K562 (cell line): Measurements from ENCODE around the gene ITPR1. TPM values are rescaled to one million over a fixed set of nuclear protein-coding genes. Genes with fewer than 3 reads are reported as not detected.

Experiments used
- ATAC-seq: fragments of 200-7000 bp; cut with Tn5 transposase; 3 replicates; pipeline ENCODE4 v1.9.1; 2020; ENCODE audit warnings: moderate library complexity
- BruUV-seq: library from RNA; stranded (reverse); fragments of 400-500 nt; replicated peaks from 2 replicates; lab custom pipeline; 2021; lab: Mats Ljungman, UMichigan
- CTCF ChIA-PET: fragments of 300-600 bp; formaldehyde crosslinking; extraction: SDS; loops from one replicate; lab custom pipeline; 2021; ENCODE audit warnings: low intra/inter-chr PET ratio; lab: Yijun Ruan, JAX
- POLR2A ChIA-PET: fragments of 300-600, 350-650 bp; sonication (Branson Sonifier 250); formaldehyde crosslinking; extraction: SDS; loops from one replicate; lab custom pipeline; 2021; ENCODE audit warnings: antibody characterized with exemption, inconsistent platforms; lab: Yijun Ruan, JAX
- DNase-seq, 4 experiments: peaks; one replicate each; pipeline versions ENCODE4 v3.0.0 to v3.0.0-alpha.2; 2011 to 2018; ENCODE audit warnings: low spot score in 3 of 4, mixed read lengths in 3 of 4; ENCODE audit errors: extremely low read depth in 1 of 4
- FAIRE-seq: peaks from 2 replicates; lab custom pipeline; 2011; peaks lifted over from hg19 to GRCh38; lab: Jason Lieb, UNC
- H2AFZ ChIP-seq: 2 replicates; pipeline ENCODE4 v1.6.0; 2011; ENCODE audit warnings: low read depth, low read length, control low read depth, inconsistent platforms
- H3K27ac ChIP-seq: fragments of 200-600 bp; 3 replicates; pipeline ENCODE4 v1.8.0; 2011; ENCODE audit warnings: low read depth, mild to moderate bottlenecking, control low read depth, inconsistent platforms, low read length, moderate library complexity, mixed read lengths; ENCODE audit errors: extremely low read depth
- H3K27me3 ChIP-seq, 2 experiments: fragments of 300-600 bp in 1 of 2; 2 replicates in 1 of 2; 3 replicates in 1 of 2; pipeline versions ENCODE4 v1.6.0 to v1.8.0; 2011; ENCODE audit warnings: inconsistent platforms in 2 of 2, low read length in 2 of 2, mild to moderate bottlenecking in 1 of 2, mixed read lengths in 1 of 2, moderate library complexity in 1 of 2; ENCODE audit not compliant: control insufficient read depth in 2 of 2, insufficient read depth in 2 of 2
- H3K36me3 ChIP-seq: fragments of 300-600 bp; 3 replicates; pipeline ENCODE4 v1.8.0; 2011; ENCODE audit warnings: mild to moderate bottlenecking, low read length, inconsistent platforms; ENCODE audit not compliant: control insufficient read depth, insufficient read depth
- H3K4me1 ChIP-seq, 2 experiments: fragments of 200-600 bp in 1 of 2; replicated peaks in 1 of 2; 2 replicates in 1 of 2; 3 replicates in 1 of 2; pipeline versions ENCODE4 v1.5.1 to v1.8.0; 2011; ENCODE audit warnings: inconsistent platforms in 2 of 2, low read length in 2 of 2, mild to moderate bottlenecking in 1 of 2, mixed read lengths in 1 of 2, moderate library complexity in 1 of 2; ENCODE audit not compliant: control insufficient read depth in 2 of 2, insufficient read depth in 2 of 2
- H3K4me2 ChIP-seq: 2 replicates; pipeline ENCODE4 v1.6.1; 2011; ENCODE audit warnings: low read length, control low read depth, inconsistent platforms, mixed read lengths; ENCODE audit not compliant: insufficient read depth
- H3K4me3 ChIP-seq: fragments of 200-600 bp; sonication (generic), shearing (Covaris generic); 2 replicates; pipeline ENCODE4 v1.5.1; 2016; ENCODE audit warnings: control low read depth, inconsistent platforms
- H3K79me2 ChIP-seq: fragments of 200-600 bp; 3 replicates; pipeline ENCODE4 v1.8.0; 2011; ENCODE audit warnings: low read length, inconsistent platforms; ENCODE audit not compliant: control insufficient read depth, insufficient read depth
- H3K9ac ChIP-seq, 2 experiments: 2 replicates each; pipeline versions ENCODE4 v1.6.0 to v1.6.1; 2011; ENCODE audit warnings: low read depth in 2 of 2, low read length in 2 of 2, control low read depth in 1 of 2, inconsistent platforms in 1 of 2, mild to moderate bottlenecking in 1 of 2, mixed read lengths in 1 of 2; ENCODE audit not compliant: insufficient read depth in 1 of 2
- H3K9me1 ChIP-seq: one replicate; pipeline ENCODE4 v1.6.0; 2011; ENCODE audit warnings: inconsistent platforms, mild to moderate bottlenecking, low read length, moderate library complexity; ENCODE audit not compliant: control insufficient read depth, insufficient read depth
- H3K9me3 ChIP-seq: replicated peaks from 2 replicates; pipeline ENCODE4 v1.5.1; 2011; ENCODE audit warnings: low read depth, low read length, inconsistent platforms; ENCODE audit not compliant: control insufficient read depth, insufficient read depth
- H4K20me1 ChIP-seq: replicated peaks from 2 replicates; pipeline ENCODE4 v1.6.1; 2011; ENCODE audit warnings: low read length, inconsistent platforms, mixed read lengths; ENCODE audit not compliant: control insufficient read depth, insufficient read depth
- BACH1 ChIP-seq: fragments of 200-800 bp; sonication (Bioruptor generic); IDR thresholded peaks from 2 replicates; pipeline ENCODE4 v1.6.1; 2016; ENCODE audit warnings: missing genetic modification characterization, missing compliant biosample characterization
- CEBPZ ChIP-seq: fragments of 150-350 bp; IDR thresholded peaks from 2 replicates; pipeline ENCODE4 v1.6.1; 2014; ENCODE audit warnings: low read depth, mild to moderate bottlenecking, low read length, borderline replicate concordance
- CLOCK ChIP-seq: fragments of 250-450 bp; sonication (Bioruptor Pico); IDR thresholded peaks from 2 replicates; pipeline ENCODE4 v1.4.0; 2020; ENCODE audit warnings: mild to moderate bottlenecking, moderate library complexity, borderline replicate concordance
- MYNN ChIP-seq, 2 experiments: sonication (generic); formaldehyde crosslinking in 1 of 2; IDR thresholded peaks; 2 replicates each; pipeline versions ENCODE4 v1.5.0 to v1.6.1; 2016 to 2020; ENCODE audit warnings: antibody characterized with exemption in 1 of 2, missing genetic modification reagents in 1 of 2
- TARDBP ChIP-seq: fragments of 450-650 bp; IDR thresholded peaks from 2 replicates; pipeline ENCODE4 v1.6.1; 2016
- TEAD4 ChIP-seq, 2 experiments: sonication (generic) in 1 of 2; formaldehyde crosslinking in 1 of 2; IDR thresholded peaks; 2 replicates each; pipeline versions ENCODE4 v1.6.1 to v1.8.0; 2012 to 2022; ENCODE audit warnings: borderline replicate concordance in 1 of 2, inconsistent platforms in 1 of 2, low read length in 1 of 2, mild to moderate bottlenecking in 1 of 2, missing genetic modification reagents in 1 of 2
- TGIF2 ChIP-seq: sonication (generic); formaldehyde crosslinking; IDR thresholded peaks from 2 replicates; pipeline ENCODE4 v1.8.1; 2022; ENCODE audit warnings: mild to moderate bottlenecking, missing genetic modification reagents, moderate library complexity
- TRIM25 ChIP-seq: fragments of 450-650 bp; IDR thresholded peaks from 2 replicates; pipeline ENCODE4 v1.7.0; 2016; ENCODE audit warnings: borderline replicate concordance
- ZBTB34 ChIP-seq: fragments of 250-450 bp; sonication (Bioruptor Pico); IDR thresholded peaks from 2 replicates; pipeline ENCODE4 v1.8.0; 2021; ENCODE audit warnings: mild to moderate bottlenecking, moderate library complexity
- ZNF436 ChIP-seq: fragments of 250-450, 450-650 bp; sonication (Bioruptor Pico); formaldehyde crosslinking; IDR thresholded peaks from 2 replicates; pipeline ENCODE4 v1.7.0; 2020; ENCODE audit warnings: mild to moderate bottlenecking
- ZNF511 ChIP-seq: sonication (generic); formaldehyde crosslinking; IDR thresholded peaks from 2 replicates; pipeline ENCODE4 v1.8.0; 2022; ENCODE audit warnings: mild to moderate bottlenecking, missing genetic modification reagents
- WGBS: fragments of 100-300 bp; shearing (Covaris generic); methylation state at CpG from one replicate; pipeline ENCODE4 v1.1.6; 2016; ENCODE audit warnings: low coverage, mixed read lengths; ENCODE audit not compliant: insufficient coverage; ENCODE audit errors: missing lambda C conversion rate; 5-methylcytosine and 5-hydroxymethylcytosine counted together
- in situ Hi-C: fragments of 300-500 bp; cut with MboI; formaldehyde crosslinking; loops from 4 replicates; pipeline ENCODE4 v1.15.0; 2018; ENCODE audit warnings: inconsistent platforms, mixed read lengths
- intact Hi-C: fragments of 100-400 bp; cut with micrococcal nuclease; formaldehyde crosslinking; loops from 2 replicates; pipeline ENCODE4 v1.14.2; 2022
- polyA plus RNA-seq, 8 experiments: library from polyadenylated mRNA; depleted of rRNA in 4 of 8; stranded (reverse) in 5 of 8; unstranded in 3 of 8; fragments of >200 nt; fragmentation: Nextera tagmentation in 2 of 8; fragmentation: Illumina TruSeq in 1 of 8; extraction: Ambion mirVana in 2 of 8; extraction: Trizol in 1 of 8; gene quantifications; 2 replicates each; pipeline versions ENCODE4 v1.2.1 to v1.2.3, GENCODE V29; 2011 to 2014; ENCODE audit warnings: inconsistent platforms in 1 of 8, missing spikeins in 1 of 8
- total RNA-seq, 7 experiments: library from RNA; depleted of rRNA in 6 of 7; stranded (reverse); fragments of >200 nt in 6 of 7; fragmentation: Illumina TruSeq in 2 of 7; extraction: Trizol in 2 of 7; gene quantifications; 2 replicates each; pipeline versions ENCODE4 v1.2.1 to v1.2.3, GENCODE V29; 2011 to 2021; ENCODE audit warnings: low replicate concordance in 1 of 7

The ITPR1 gene
- total and polyA plus RNA-seq, 9 of the 15 experiments (the other 6 are each of a cell fraction or from before 2014, with no cell fraction given), result 22.4 to 40.0 (median 27.4) TPM

GRCh38 chr3:4776980-4777581, 283.9 kb downstream of the ITPR1 start:
- ATAC-seq (peak; percentile 32; the same call in 1 of the 3 replicates), DNase-seq (no peak), FAIRE-seq (peak; percentile 32)
- H3K4me3 ChIP-seq, result no peak overlapping the region
- in situ Hi-C loops (no loop called here), intact Hi-C loops (no loop called here)
- H4K20me1 ChIP-seq, result no peaks in the 10 kb centered on the region
- H3K36me3 ChIP-seq, result no peaks in the 10 kb centered on the region
- no TSS peak for BruUV-seq
- no peak overlapping the region for H3K4me2 ChIP-seq
- WGBS, result 42% methylated on average over 5 of the region's 5 CpGs
- peaks cover 0 to 16% of the 10 kb centered on the region in 2 experiments; a peak in 4 of 5 replicates for H3K4me1 ChIP-seq
- no peaks in the 10 kb centered on the region for H3K79me2 ChIP-seq
- H3K27me3 ChIP-seq, result no peaks in the 10 kb centered on the region
- H2AFZ ChIP-seq, result no peak overlapping the region
- ChIA-PET CTCF (no interaction called here), POLR2A (no interaction called here)
- H3K9me1 ChIP-seq, result no peaks in the 10 kb centered on the region
- no peak overlapping the region for H3K9ac ChIP-seq
- H3K27ac ChIP-seq, result no peak overlapping the region
- H3K9me3 ChIP-seq, result no peaks in the 10 kb centered on the region
- TF ChIP-seq TARDBP (no peak), TEAD4 (IDR thresholded peaks at IDR 0.05; ENCODE audit: low read length) (no peak), TEAD4 (CRISPR knock-in tag; IDR thresholded peaks at IDR 0.05; ENCODE audit: borderline replicate concordance) (no peak), CEBPZ (no peak), ZNF436 (CRISPR knock-in tag) (no peak), MYNN (IDR thresholded peaks at IDR 0.05) (no peak), MYNN (CRISPR knock-in tag; IDR thresholded peaks at IDR 0.05) (no peak), TGIF2 (CRISPR knock-in tag) (no peak), ZNF511 (CRISPR knock-in tag) (no peak), CLOCK (CRISPR knock-in tag) (no peak), TRIM25 (no peak), ZBTB34 (CRISPR knock-in tag) (no peak), BACH1 (no peak)
